PC-9 (cell line): Measurements from ENCODE around the gene CLDN14. TPM values are rescaled to one million over a fixed set of nuclear protein-coding genes. Genes with fewer than 3 reads are reported as not detected.

Experiments used
- BruUV-seq: library from RNA; stranded (reverse); fragments of 400-500 nt; replicated peaks from 2 replicates; lab custom pipeline; 2021; lab: Mats Ljungman, UMichigan
- CTCF ChIA-PET: fragments of 300-600 bp; sonication (Branson Sonifier 250); formaldehyde crosslinking; loops from one replicate; lab custom pipeline; 2022; ENCODE audit warnings: antibody characterized with exemption; lab: Charles Lee
- POLR2A ChIA-PET: fragments of 300-600 bp; sonication (Branson Sonifier 250); formaldehyde crosslinking; loops from one replicate; lab custom pipeline; 2022; ENCODE audit warnings: antibody characterized with exemption; ENCODE audit not compliant: unreplicated experiment; lab: Charles Lee
- DNase-seq, 2 experiments: peaks; one replicate each; pipeline versions ENCODE4 v3.0.0 to v3.0.0-alpha.2; 2015 to 2022; ENCODE audit warnings: mixed read lengths in 1 of 2
- H2AFZ ChIP-seq: fragments of 200-600 bp; sonication (generic); 2 replicates; pipeline ENCODE4 v1.8.1; 2017; ENCODE audit warnings: antibody characterized with exemption
- H3F3A ChIP-seq: fragments of 200-600 bp; sonication (generic); 2 replicates; pipeline ENCODE4 v1.8.1; 2017; ENCODE audit warnings: antibody characterized with exemption, mild to moderate bottlenecking, low read depth; ENCODE audit not compliant: insufficient read depth
- H3K27ac ChIP-seq: fragments of 200-600 bp; sonication (generic); 2 replicates; pipeline ENCODE4 v1.6.1; 2016; ENCODE audit warnings: mixed run types
- H3K27me3 ChIP-seq: fragments of 200-600 bp; sonication (generic); 2 replicates; pipeline ENCODE4 v1.6.1; 2016; ENCODE audit warnings: low read depth, mixed run types; ENCODE audit not compliant: insufficient read depth
- H3K36me3 ChIP-seq: fragments of 200-600 bp; sonication (generic); 2 replicates; pipeline ENCODE4 v1.6.1; 2016; ENCODE audit warnings: low read depth, mixed run types
- H3K4me1 ChIP-seq: fragments of 200-600 bp; sonication (generic); replicated peaks from 2 replicates; pipeline ENCODE4 v1.6.1; 2016; ENCODE audit warnings: mixed run types; ENCODE audit not compliant: insufficient read depth
- H3K4me2 ChIP-seq: fragments of 200-600 bp; sonication (generic); 2 replicates; pipeline ENCODE4 v1.6.1; 2017; ENCODE audit warnings: mixed run types
- H3K4me3 ChIP-seq: fragments of 200-600 bp; sonication (generic); 2 replicates; pipeline ENCODE4 v1.6.1; 2016; ENCODE audit warnings: mixed run types
- H3K79me2 ChIP-seq: fragments of 200-600 bp; sonication (generic); 2 replicates; pipeline ENCODE4 v1.6.1; 2017; ENCODE audit warnings: low read depth, mixed run types
- H3K9me2 ChIP-seq: fragments of 200-600 bp; sonication (generic); 2 replicates; pipeline ENCODE4 v1.8.1; 2017; ENCODE audit warnings: mild to moderate bottlenecking; ENCODE audit not compliant: insufficient read depth
- H3K9me3 ChIP-seq: fragments of 200-600 bp; sonication (generic); 2 replicates; pipeline ENCODE4 v1.8.1; 2016; ENCODE audit warnings: low read depth; ENCODE audit not compliant: insufficient read depth
- H4K20me1 ChIP-seq: fragments of 200-600 bp; sonication (generic); 2 replicates; pipeline ENCODE4 v1.8.1; 2017; ENCODE audit not compliant: insufficient read depth
- CTCF ChIP-seq: fragments of 200-600 bp; sonication (generic); conservative IDR thresholded peaks from 2 replicates; pipeline ENCODE4 v1.6.1; 2017; ENCODE audit warnings: mixed run types, antibody characterized with exemption, mild to moderate bottlenecking, moderate library complexity
- EZH2 ChIP-seq: fragments of 200-600 bp; sonication (generic); IDR thresholded peaks from 2 replicates; pipeline ENCODE4 v1.8.0; 2017; ENCODE audit warnings: antibody characterized with exemption, low read depth
- intact Hi-C: fragments of 100-400 bp; cut with micrococcal nuclease; formaldehyde crosslinking; loops from one replicate; pipeline ENCODE4 v1.10.0; 2022; ENCODE audit not compliant: unreplicated experiment
- total RNA-seq: library from RNA; stranded (reverse); gene quantifications from 2 replicates; pipeline ENCODE4 v1.2.3, GENCODE V29; 2021

Gene CLDN14
- total RNA-seq, 1 experiment from 2014 or later: not detected

- Histone ChIP-seq H3K27ac (no peak overlapping the region), H3K9me3 (no peaks in the 10 kb centered on the region), H2AFZ (no peak overlapping the region), H3K9me2 (no peaks in the 10 kb centered on the region), H3F3A (no peaks in the 10 kb centered on the region), H3K36me3 (no peaks in the 10 kb centered on the region), H3K27me3 (no peaks in the 10 kb centered on the region), H3K4me1 (no peaks in the 10 kb centered on the region), H3K4me3 (no peak overlapping the region), H4K20me1 (no peaks in the 10 kb centered on the region), H3K79me2 (no peaks in the 10 kb centered on the region), H3K4me2 (no peak overlapping the region)
- CTCF ChIA-PET: no interaction called here
- TF ChIP-seq EZH2 (no peak), CTCF (no peak)
- POLR2A ChIA-PET: no interaction called here
- intact Hi-C loops: no loop called here
- no TSS peak for BruUV-seq
- DNase-seq: no peak
Measured at GRCh38 chr21:36456729-36457414, 23.1 kb downstream of the CLDN14 start.

GRCh38 chr21:36454706-36455105, 25.2 kb downstream of the CLDN14 start:
- H3K27ac ChIP-seq: no peak overlapping the region
- no peak overlapping the region for H3K4me2 ChIP-seq
- no peak overlapping the region for H2AFZ ChIP-seq
- POLR2A ChIA-PET: no interaction called here
- H4K20me1 ChIP-seq: no peaks in the 10 kb centered on the region
- intact Hi-C loops: no loop called here
- no peaks in the 10 kb centered on the region for H3K79me2 ChIP-seq
- no peaks in the 10 kb centered on the region for H3K9me2 ChIP-seq
- no peaks in the 10 kb centered on the region for H3K4me1 ChIP-seq
- no peak for DNase-seq
- no peaks in the 10 kb centered on the region for H3K27me3 ChIP-seq
- H3K36me3 ChIP-seq: no peaks in the 10 kb centered on the region
- no TSS peak for BruUV-seq
- H3K4me3 ChIP-seq: no peak overlapping the region
- no peaks in the 10 kb centered on the region for H3K9me3 ChIP-seq
- TF ChIP-seq CTCF: no peak
- no peak for TF ChIP-seq EZH2
- H3F3A ChIP-seq: no peaks in the 10 kb centered on the region
- CTCF ChIA-PET: no interaction called here

GRCh38 chr21:36454093-36454531, 25.8 kb downstream of the CLDN14 start:
- BruUV-seq: no TSS peak

More at GRCh38 chr21:36454093-36454531, 25.8 kb downstream of the CLDN14 start:
- POLR2A ChIA-PET: no interaction called here
- no peak for DNase-seq
- no peaks in the 10 kb centered on the region for H4K20me1 ChIP-seq
- TF ChIP-seq CTCF: no peak
- H3K27ac ChIP-seq: no peak overlapping the region
- H3K36me3 ChIP-seq: no peaks in the 10 kb centered on the region
- H3K4me2 ChIP-seq: no peak overlapping the region
- H3K79me2 ChIP-seq: no peaks in the 10 kb centered on the region
- H3F3A ChIP-seq: no peaks in the 10 kb centered on the region
- CTCF ChIA-PET: no interaction called here
- H3K9me3 ChIP-seq: no peaks in the 10 kb centered on the region
- intact Hi-C loops: no loop called here
- no peak overlapping the region for H3K4me3 ChIP-seq
- H3K4me1 ChIP-seq: no peaks in the 10 kb centered on the region
- no peak overlapping the region for H2AFZ ChIP-seq
- no peaks in the 10 kb centered on the region for H3K9me2 ChIP-seq
- no peaks in the 10 kb centered on the region for H3K27me3 ChIP-seq
